ENCODE data around the gene BRSK1.

DNA sequence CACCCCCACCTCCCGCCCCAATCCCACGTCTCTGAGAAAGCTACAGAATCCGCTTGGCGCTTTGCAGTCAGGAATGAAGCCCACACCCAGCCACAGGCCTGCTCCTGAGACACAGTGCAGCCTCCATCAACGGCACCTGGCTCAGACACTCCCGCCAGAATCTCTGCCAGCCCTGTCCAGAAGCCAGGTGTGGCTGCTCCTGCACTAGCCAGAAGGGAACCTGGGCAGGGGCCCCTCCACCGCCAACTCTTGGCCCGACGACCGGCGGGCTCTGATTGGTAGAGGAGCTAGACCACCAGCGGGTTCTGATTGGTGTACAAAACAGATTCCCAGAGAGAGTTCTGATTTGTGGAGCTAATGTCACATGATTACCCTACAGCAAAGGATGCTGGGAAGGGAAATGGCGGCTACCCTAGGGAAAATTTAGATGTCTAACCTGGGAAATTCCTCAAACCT is 22.1 kb upstream of the BRSK1 start:
- TF ChIP-seq POLR2A (IDR thresholded peaks at IDR 0.05; ENCODE audit: low read depth, low read length) (no peak), POLR2AphosphoS5 (IDR thresholded peaks at IDR 0.05; ENCODE audit: low read depth, low read length) (no peak), PAX5 (IDR thresholded peaks at IDR 0.05; ENCODE audit: insufficient read depth, low read length, severe bottlenecking) (no peak)

All from GM12891 (cell line).